SK-N-MC (cell line): Measurements from ENCODE around the gene PELI1.

ENCODE experiments used
- EZH2 ChIP-seq: fragments of 200-600 bp; sonication (generic); IDR thresholded peaks from one replicate; pipeline ENCODE4 v1.6.1; 2017; ENCODE audit warnings: antibody characterized with exemption
- FOXP2 ChIP-seq: optimal IDR thresholded peaks from 2 replicates; pipeline ENCODE3; 2011; ENCODE audit warnings: mild to moderate bottlenecking, moderate library complexity; ENCODE audit not compliant: insufficient read depth; ENCODE audit errors: extremely low read length, control extremely low read depth
- POLR2AphosphoS5 ChIP-seq: IDR thresholded peaks from 2 replicates; pipeline ENCODE4 v1.6.1; 2012; ENCODE audit warnings: mild to moderate bottlenecking, low read depth, low read length, borderline replicate concordance

GRCh38 chr2:64120928-64121327 lies 23.3 kb downstream of the PELI1 start:
- TF ChIP-seq EZH2 (no peak), POLR2AphosphoS5 (no peak), FOXP2 (no peak)
